Heart left ventricle (tissue), 16 donors: ENCODE results near the gene OLFML3. TPM values are rescaled to one million over a fixed set of nuclear protein-coding genes. Genes with fewer than 3 reads are reported as not detected.

Experiments used
- ATAC-seq, 4 donors: fragments of 200-7000 bp; cut with Tn5 transposase; one replicate each; pipeline ENCODE4 v1.9.1; 2020 to 2022; ENCODE audit warnings: moderate library complexity in 4 of 4, mild to moderate bottlenecking in 3 of 4, moderate number of reproducible peaks in 1 of 4
- DNase-seq, 5 donors: peaks; one replicate each; pipeline ENCODE4 v3.0.0-alpha.2; 2020
- H3K27ac ChIP-seq, 12 donors: fragments of 200-600 bp; sonication (generic) in 4 of 12; one replicate each; pipeline versions ENCODE4 v1.5.0 to v1.8.0; 2016 to 2022; ENCODE audit warnings: mild to moderate bottlenecking in 2 of 12
- H3K27me3 ChIP-seq, 9 donors: fragments of 200-600 bp; sonication (generic) in 2 of 9; one replicate each; pipeline versions ENCODE4 v1.5.1 to v1.8.0; 2016 to 2022; ENCODE audit warnings: mild to moderate bottlenecking in 3 of 9
- H3K36me3 ChIP-seq, 9 donors: fragments of 200-600 bp; sonication (generic) in 2 of 9; one replicate each; pipeline versions ENCODE4 v1.5.0 to v1.8.0; 2018 to 2022; ENCODE audit warnings: mild to moderate bottlenecking in 2 of 9
- H3K4me1 ChIP-seq, 12 donors: fragments of 200-600 bp; sonication (generic) in 4 of 12; one replicate each; pipeline versions ENCODE4 v1.5.0 to v1.8.0; 2016 to 2022; ENCODE audit warnings: mild to moderate bottlenecking in 3 of 12
- H3K4me3 ChIP-seq, 12 donors: fragments of 200-600 bp; sonication (generic) in 4 of 12; one replicate each; pipeline versions ENCODE4 v1.5.0 to v1.8.0; 2017 to 2022; ENCODE audit warnings: mild to moderate bottlenecking in 9 of 12, moderate library complexity in 4 of 12
- H3K9me3 ChIP-seq, 12 donors: fragments of 200-600 bp; sonication (generic) in 4 of 12; one replicate each; pipeline versions ENCODE4 v1.5.0 to v1.8.0; 2016 to 2022; ENCODE audit warnings: mild to moderate bottlenecking in 1 of 12
- POLR2A ChIP-seq, 2 donors: fragments of 450-650 bp; IDR thresholded peaks; one replicate each; pipeline ENCODE4 v1.6.1; 2017; ENCODE audit warnings: antibody characterized with exemption in 2 of 2, mild to moderate bottlenecking in 2 of 2, moderate library complexity in 2 of 2
- WGBS, 4 donors: extraction: QIAGEN DNeasy Blood & Tissue Kit in 2 of 4; methylation state at CpG; one replicate each; pipeline versions ENCODE4 v1.1.5 to v1.1.7; 2013 to 2018; 5-methylcytosine and 5-hydroxymethylcytosine counted together
- intact Hi-C, 10 donors: fragments of 100-400 bp; cut with DNase I; formaldehyde crosslinking; loops; one replicate each; pipeline versions ENCODE4 v1.11.1 to v1.14.2; 2022
- polyA plus RNA-seq, 2 donors: library from polyadenylated mRNA; stranded (reverse); fragments of 200-250 nt; gene quantifications; one replicate each; pipeline ENCODE4 v1.2.3, GENCODE V29; 2013
- total RNA-seq, 9 donors: library from RNA; depleted of rRNA in 2 of 9; stranded (reverse); fragments of >200 nt in 2 of 9; fragmentation: NEBNext Ultra II Directional in 3 of 9; extraction: Animal tissue kit (Norgen Biotek cat#: 25700) in 3 of 9; gene quantifications; one replicate each; pipeline versions ENCODE4 v1.1.0 to v1.2.4, GENCODE V29; 2016 to 2023
- TF ChIP-seq, protein P1 (sequence below), 12 donors: fragments of 200-600 bp; sonication (generic) in 4 of 12; IDR thresholded peaks; one replicate each; pipeline versions ENCODE4 v1.5.0 to v1.8.0; 2018 to 2022; ENCODE audit warnings: antibody characterized with exemption in 12 of 12, mild to moderate bottlenecking in 5 of 12
- donor health status: ischemic (EF 13 %, LVEDD 7.1; RV severe dilation, severe dysfunction).
- donor health status: healthy with polysubstance abuse.
- donor health status: DM: no; HTN: yes; CAD: no.
- donor health status: DM: no; HTN: no; CAD: no.
- donor health status: ischemic (EF 25% LVEDD 6.9; RV normal size, moderate dysfunction).
- donor health status: ischemic (EF 25% LVEDD 5.7; RV mildly dilated, moderate dysfunction).
- donor health status: healthy.
- donor health status: DM: yes; HTN: yes; CAD: no.
- donor health status: ischemic (EF 35%, LVEDD 5.7; RV mildly dilated, moderate dysfunction).
- donor health status: nonischemic (EF 11% LVEDD 7.7; RV severe dilation, severe dysfunction).
- donor health status: DM: yes; HTN: yes; CAD: no.
- donor health status: PGD.
- donor health status: ischemic (EF 29% LVEDD 5.4; RV normal size, mild dysfunction).
- donor health status: nonischemic (EF 23%, LVEDD 6.1; RV moderate dilation, normal function).

OLFML3 gene
- total and polyA plus RNA-seq, 11 donors = 5.1 to 27.2 (median 12.7) TPM

DNA sequence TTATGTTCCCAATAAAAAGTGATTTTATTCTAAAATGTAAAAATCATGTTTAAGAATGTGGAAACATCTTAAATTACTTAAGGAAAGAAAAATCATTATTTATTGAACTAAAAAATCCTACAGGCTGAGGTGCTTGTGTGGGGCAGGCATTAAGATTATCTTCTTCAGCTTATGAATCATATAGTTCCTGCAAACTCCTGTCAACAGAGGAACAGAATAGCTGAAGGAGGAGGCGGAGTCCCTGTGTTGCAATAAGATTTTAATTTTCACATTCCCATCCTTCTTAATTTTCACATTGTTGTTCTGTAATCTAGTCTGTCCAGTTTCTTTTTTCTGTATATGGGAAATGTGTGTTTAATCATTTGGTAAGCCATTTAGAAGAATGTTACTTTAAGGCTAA, 20.6 kb upstream of the OLFML3 start:
- DNase-seq (no peak), ATAC-seq (no peak)
- no peak overlapping the region for H3K4me3 ChIP-seq
- no peaks in the 10 kb centered on the region for H3K9me3 ChIP-seq
- intact Hi-C loops = no loop called here
- no peak for TF ChIP-seq POLR2A (IDR thresholded peaks at IDR 0.05)
- TF ChIP-seq, protein P1, sequence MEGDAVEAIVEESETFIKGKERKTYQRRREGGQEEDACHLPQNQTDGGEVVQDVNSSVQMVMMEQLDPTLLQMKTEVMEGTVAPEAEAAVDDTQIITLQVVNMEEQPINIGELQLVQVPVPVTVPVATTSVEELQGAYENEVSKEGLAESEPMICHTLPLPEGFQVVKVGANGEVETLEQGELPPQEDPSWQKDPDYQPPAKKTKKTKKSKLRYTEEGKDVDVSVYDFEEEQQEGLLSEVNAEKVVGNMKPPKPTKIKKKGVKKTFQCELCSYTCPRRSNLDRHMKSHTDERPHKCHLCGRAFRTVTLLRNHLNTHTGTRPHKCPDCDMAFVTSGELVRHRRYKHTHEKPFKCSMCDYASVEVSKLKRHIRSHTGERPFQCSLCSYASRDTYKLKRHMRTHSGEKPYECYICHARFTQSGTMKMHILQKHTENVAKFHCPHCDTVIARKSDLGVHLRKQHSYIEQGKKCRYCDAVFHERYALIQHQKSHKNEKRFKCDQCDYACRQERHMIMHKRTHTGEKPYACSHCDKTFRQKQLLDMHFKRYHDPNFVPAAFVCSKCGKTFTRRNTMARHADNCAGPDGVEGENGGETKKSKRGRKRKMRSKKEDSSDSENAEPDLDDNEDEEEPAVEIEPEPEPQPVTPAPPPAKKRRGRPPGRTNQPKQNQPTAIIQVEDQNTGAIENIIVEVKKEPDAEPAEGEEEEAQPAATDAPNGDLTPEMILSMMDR (IDR thresholded peaks at IDR 0.05) = no peak
- H3K4me1 ChIP-seq = no peaks in the 10 kb centered on the region
- WGBS, 4 donors = 91 to 96% (median 95%) methylated on average over 1 of the region's 1 CpG
- H3K36me3 ChIP-seq = peaks cover 0 to 99% (median 91%) of the 10 kb centered on the region in 9 donors
- no peaks in the 10 kb centered on the region for H3K27me3 ChIP-seq
- no peak overlapping the region for H3K27ac ChIP-seq

DNA sequence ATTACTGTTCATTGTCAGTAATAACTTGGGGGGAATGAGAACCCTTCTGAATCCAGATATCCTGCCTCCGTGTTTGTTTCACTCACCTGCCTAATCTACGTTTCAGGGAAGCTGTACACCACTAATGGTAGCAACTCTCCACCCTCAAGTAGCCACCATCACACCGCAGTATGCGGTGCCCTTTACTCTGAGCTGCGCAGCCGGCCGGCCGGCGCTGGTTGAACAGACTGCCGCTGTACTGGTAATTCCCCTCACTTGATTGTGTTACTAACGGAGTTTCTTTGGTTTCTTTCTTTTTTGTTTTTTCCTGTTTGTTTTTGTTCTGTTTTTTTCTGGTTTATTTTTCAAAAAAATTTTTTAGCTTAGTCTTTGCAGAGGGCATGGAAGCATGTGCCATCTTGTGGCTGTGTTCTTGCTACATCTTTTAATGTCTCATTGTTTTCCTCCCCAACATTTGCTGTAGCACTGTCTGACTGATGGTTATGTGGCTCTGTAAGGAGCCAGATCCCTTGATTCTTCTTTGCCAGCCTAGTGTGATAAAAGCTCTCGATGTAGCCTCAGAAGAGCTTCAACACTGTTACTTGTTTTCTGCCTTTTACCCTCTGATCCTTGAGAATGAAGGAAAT, 15.9 kb upstream of the OLFML3 start:
- TF ChIP-seq POLR2A (IDR thresholded peaks at IDR 0.05) = no peak
- TF ChIP-seq, protein P1 (IDR thresholded peaks at IDR 0.05) = peak in 2 of 12 donors; percentile 6 to 11
- no peaks in the 10 kb centered on the region for H3K27me3 ChIP-seq
- no peak overlapping the region for H3K27ac ChIP-seq
- H3K36me3 ChIP-seq = peaks cover 0 to 99% (median 89%) of the 10 kb centered on the region in 9 donors
- intact Hi-C loops = loop anchor here in 3 of 10 donors (5.0 to 10.0 kb wide), 2 partner anchors 126 to 139 kb away; no protein-coding TSS in a partner anchor
- no peak for DNase-seq
- H3K9me3 ChIP-seq = no peaks in the 10 kb centered on the region
- 88 to 93% (median 92%) methylated on average over 12 of the region's 12 CpGs for WGBS, 4 donors
- no peaks in the 10 kb centered on the region for H3K4me1 ChIP-seq
- ATAC-seq = no peak
- H3K4me3 ChIP-seq = no peak overlapping the region

DNA sequence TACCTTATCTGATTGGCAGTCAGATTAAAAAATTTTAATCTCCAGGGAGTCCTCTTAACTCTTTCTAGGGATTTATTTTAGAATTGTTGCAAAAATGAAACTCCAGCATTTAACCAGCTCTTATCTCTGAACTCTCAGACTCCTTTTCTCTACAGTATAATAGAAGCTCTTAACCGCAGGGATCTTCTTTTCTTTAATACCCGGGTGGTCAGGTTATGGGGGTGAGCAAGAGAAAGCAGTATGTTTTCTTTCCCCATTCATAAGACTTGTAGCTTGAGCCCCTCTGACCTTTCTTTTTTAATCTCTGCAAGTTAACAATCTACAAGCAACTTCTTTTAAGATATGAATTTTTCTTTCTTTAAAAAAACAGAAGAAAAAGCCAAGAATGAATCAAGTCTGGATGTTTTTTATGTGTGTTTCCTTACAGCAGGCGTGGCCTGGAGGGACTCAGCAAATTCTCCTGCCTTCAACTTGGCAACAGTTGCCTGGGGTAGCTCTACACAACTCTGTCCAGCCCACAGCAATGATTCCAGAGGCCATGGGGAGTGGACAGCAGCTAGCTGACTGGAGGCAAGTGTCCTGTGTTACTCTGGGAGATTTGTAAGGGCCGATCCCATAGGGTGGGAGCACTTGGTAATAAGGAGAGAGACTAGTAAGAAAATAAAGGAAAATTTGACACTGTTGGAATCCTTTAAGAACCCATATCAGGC, 13.4 kb upstream of the OLFML3 start:
- Histone ChIP-seq H3K4me3 (no peak overlapping the region), H3K27me3 (no peaks in the 10 kb centered on the region), H3K27ac (no peak overlapping the region), H3K36me3 (peaks cover 2 to 100% (median 92%) of the 10 kb centered on the region in 9 donors), H3K9me3 (no peaks in the 10 kb centered on the region), H3K4me1 (no peaks in the 10 kb centered on the region)
- WGBS, 4 donors = 80 to 92% (median 91%) methylated on average over 4 of the region's 4 CpGs
- peak in 1 of 4 donors; percentile 22 for ATAC-seq
- no peak for DNase-seq
- no peak for TF ChIP-seq POLR2A (IDR thresholded peaks at IDR 0.05)
- TF ChIP-seq, protein P1 (IDR thresholded peaks at IDR 0.05) = no peak
- intact Hi-C loops = loop anchor here in 1 of 10 donors (10.0 kb wide), 1 partner anchor 141 kb away; no protein-coding TSS in a partner anchor

DNA sequence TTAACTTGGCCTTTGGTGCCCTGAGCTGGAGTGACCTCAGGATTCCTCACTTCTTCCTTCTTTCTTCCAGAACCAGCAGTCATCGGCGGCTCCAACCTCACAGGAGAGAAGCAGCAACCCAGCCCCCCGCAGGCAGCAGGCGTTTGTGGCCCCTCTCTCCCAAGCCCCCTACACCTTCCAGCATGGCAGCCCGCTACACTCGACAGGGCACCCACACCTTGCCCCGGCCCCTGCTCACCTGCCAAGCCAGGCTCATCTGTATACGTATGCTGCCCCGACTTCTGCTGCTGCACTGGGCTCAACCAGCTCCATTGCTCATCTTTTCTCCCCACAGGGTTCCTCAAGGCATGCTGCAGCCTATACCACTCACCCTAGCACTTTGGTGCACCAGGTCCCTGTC, 6.3 kb upstream of the OLFML3 start:
- TF ChIP-seq, protein P1 (IDR thresholded peaks at IDR 0.05) = no peak
- TF ChIP-seq POLR2A (IDR thresholded peaks at IDR 0.05) = no peak
- no peaks in the 10 kb centered on the region for H3K27me3 ChIP-seq
- intact Hi-C loops = loop anchor here in 3 of 10 donors (10.0 kb wide), 3 partner anchors 138 to 592 kb away; no protein-coding TSS in a partner anchor
- H3K9me3 ChIP-seq = no peaks in the 10 kb centered on the region
- DNase-seq (no peak), ATAC-seq (no peak)
- peaks cover 2 to 78% (median 73%) of the 10 kb centered on the region in 9 donors for H3K36me3 ChIP-seq
- H3K27ac ChIP-seq = no peak overlapping the region
- H3K4me1 ChIP-seq = peaks cover 0 to 30% (median 13%) of the 10 kb centered on the region in 12 donors
- H3K4me3 ChIP-seq = no peak overlapping the region
- WGBS, 4 donors = 83 to 99% (median 92%) methylated on average over 9 of the region's 9 CpGs
